AG04450 (cell line): ENCODE data around the gene TGIF1. TPM values are rescaled to one million over a fixed set of nuclear protein-coding genes. Genes with fewer than 3 reads are reported as not detected.
A peak's percentile ranks its signal among the peaks of the same experiment; 100 is the strongest.

Experiments used
- CTCF ChIA-PET: fragments of 300-600, 350-600 bp; formaldehyde crosslinking; extraction: SDS; loops from one replicate; lab custom pipeline; 2022; ENCODE audit warnings: antibody characterized with exemption, inconsistent platforms; lab: Charles Lee
- POLR2A ChIA-PET: fragments of 350-600 bp; formaldehyde crosslinking; extraction: SDS; loops from one replicate; lab custom pipeline; 2021; ENCODE audit warnings: antibody characterized with exemption, inconsistent platforms; lab: Yijun Ruan, JAX
- DNase-seq: peaks from one replicate; pipeline ENCODE4 v3.0.0-alpha.2; 2011; ENCODE audit warnings: low read depth, low spot score
- H3K27ac ChIP-seq: one replicate; pipeline ENCODE4 v1.5.1; 2012; ENCODE audit warnings: low read depth, low read length, control low read depth
- H3K27me3 ChIP-seq: one replicate; pipeline ENCODE4 v1.6.0; 2012; ENCODE audit warnings: low read length; ENCODE audit not compliant: control insufficient read depth, insufficient read depth
- H3K4me3 ChIP-seq: 2 replicates; pipeline ENCODE4 v1.5.1; 2011; ENCODE audit warnings: mild to moderate bottlenecking, low read depth, low read length, control low read depth
- H3K9me3 ChIP-seq: 2 replicates; pipeline ENCODE4 v1.5.1; 2012; ENCODE audit warnings: low read length; ENCODE audit not compliant: control insufficient read depth, insufficient read depth
- CTCF ChIP-seq: IDR thresholded peaks from 2 replicates; pipeline ENCODE4 v1.5.1; 2011; ENCODE audit warnings: low read depth, low read length, control low read depth, inconsistent platforms
- polyA plus RNA-seq: library from polyadenylated mRNA; depleted of rRNA; stranded (reverse); fragments of >200 nt; gene quantifications from 2 replicates; pipeline ENCODE4 v1.2.3, GENCODE V29; 2011

TGIF1 gene
- polyA plus RNA-seq, 1 experiment, result 60.6 TPM

- no peaks in the 10 kb centered on the region for H3K27me3 ChIP-seq
- no peak for TF ChIP-seq CTCF
- peak overlapping the region; percentile 89 for H3K4me3 ChIP-seq
- H3K27ac ChIP-seq, result peak overlapping the region; percentile 99
- CTCF ChIA-PET, result interaction anchor here (0.5 to 6.8 kb wide), 5 partner anchors 143 to 418 kb away, joined by 3 to 69 read pairs (median 4); no protein-coding TSS in a partner anchor
- POLR2A ChIA-PET, result interaction anchor here (0.8 to 4.3 kb wide), 7 partner anchors 133 to 219 kb away, joined by 3 to 44 read pairs (median 14); no protein-coding TSS in a partner anchor
- DNase-seq, result no peak
- peaks cover 7% of the 10 kb centered on the region; the same call in 1 of the 2 replicates for H3K9me3 ChIP-seq
These were observed 2.2 kb downstream of the TGIF1 start for GRCh38 chr18:3451989-3452749.

GRCh38 chr18:3452750-3453539 lies 3.0 kb downstream of the TGIF1 start:
- Histone ChIP-seq H3K27me3 (no peaks in the 10 kb centered on the region), H3K27ac (peak overlapping the region; percentile 99), H3K4me3 (peak overlapping the region; percentile 89), H3K9me3 (peaks cover 7% of the 10 kb centered on the region; the same call in 1 of the 2 replicates)
- TF ChIP-seq CTCF, result no peak
- ChIA-PET CTCF (interaction anchor here (0.5 to 6.8 kb wide), 10 partner anchors 142 to 543 kb away, joined by 3 to 69 read pairs (median 8); no protein-coding TSS in a partner anchor), POLR2A (interaction anchor here (0.6 to 4.3 kb wide), 9 partner anchors 141 to 218 kb away, joined by 4 to 44 read pairs (median 9); no protein-coding TSS in a partner anchor)
- DNase-seq, result no peak

- ChIA-PET POLR2A (interaction anchor here (0.7 to 4.3 kb wide), 11 partner anchors 12 to 229 kb away, joined by 3 to 44 read pairs (median 9); no protein-coding TSS in a partner anchor), CTCF (interaction anchor here (0.7 to 6.8 kb wide), 28 partner anchors 9 to 617 kb away, joined by 3 to 69 read pairs (median 5); no protein-coding TSS in a partner anchor)
- peak overlapping the region; percentile 89 for H3K4me3 ChIP-seq
- DNase-seq, result peak; percentile 92
- peak overlapping the region; percentile 99 for H3K27ac ChIP-seq
- TF ChIP-seq CTCF, result no peak
- H3K9me3 ChIP-seq, result peaks cover 7% of the 10 kb centered on the region; the same call in 1 of the 2 replicates
- H3K27me3 ChIP-seq, result no peaks in the 10 kb centered on the region
These were observed 3.8 kb downstream of the TGIF1 start for GRCh38 chr18:3453540-3454364.

GRCh38 chr18:3454365-3455089 lies 4.6 kb downstream of the TGIF1 start:
- peak overlapping the region; percentile 53 for H3K4me3 ChIP-seq
- H3K27me3 ChIP-seq, result no peaks in the 10 kb centered on the region
- POLR2A ChIA-PET, result interaction anchor here (0.7 to 4.3 kb wide), 9 partner anchors 17 to 212 kb away, joined by 3 to 44 read pairs (median 6); no protein-coding TSS in a partner anchor
- peak; percentile 74 for TF ChIP-seq CTCF
- no peak for DNase-seq
- H3K9me3 ChIP-seq, result peaks cover 7% of the 10 kb centered on the region; the same call in 1 of the 2 replicates
- CTCF ChIA-PET, result interaction anchor here (0.6 to 6.8 kb wide), 37 partner anchors 8 to 544 kb away, joined by 3 to 69 read pairs (median 4); no protein-coding TSS in a partner anchor
- peak overlapping the region; percentile 68 for H3K27ac ChIP-seq
